ENCODE data around the gene SVEP1.

DNA sequence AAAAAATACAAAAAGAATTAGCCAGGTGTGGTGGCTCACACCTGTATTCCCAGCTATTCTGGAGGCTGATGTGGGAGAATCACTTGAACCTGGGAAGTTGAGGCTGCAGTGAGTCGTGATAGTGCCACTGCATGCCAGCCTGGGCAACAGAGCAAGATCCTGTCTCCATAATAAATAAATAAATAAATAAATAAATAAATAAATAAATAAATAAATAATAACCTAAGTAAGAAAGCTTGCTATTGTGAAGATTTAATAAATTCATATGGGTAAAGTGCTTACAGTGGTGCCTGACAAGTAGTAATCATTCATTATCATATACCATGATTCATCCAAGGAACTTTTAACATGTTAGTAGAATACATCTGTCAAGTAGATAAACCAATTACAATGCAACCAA is 13.4 kb downstream of the SVEP1 start:
- TF ChIP-seq SIN3A (IDR thresholded peaks at IDR 0.05; ENCODE audit: borderline replicate concordance, insufficient read depth, low read length) (no peak), TAF1 (IDR thresholded peaks at IDR 0.05; ENCODE audit: borderline replicate concordance, insufficient read depth, low read length) (no peak), POLR2AphosphoS5 (IDR thresholded peaks at IDR 0.05; ENCODE audit: low read depth, low read length) (no peak)
